Lower leg skin (tissue), 3 donors: ENCODE measurements around the gene KIAA1671.

Source experiments
- POLR2A ChIP-seq, 2 donors: fragments of 450-650 bp; IDR thresholded peaks; one replicate each; pipeline ENCODE4 v1.6.1; 2016 to 2017; ENCODE audit warnings: antibody characterized with exemption in 2 of 2, mild to moderate bottlenecking in 1 of 2, moderate library complexity in 1 of 2
- TF ChIP-seq, protein P1 (sequence below), 3 donors: fragments of 450-650 bp; IDR thresholded peaks; one replicate each; pipeline ENCODE4 v1.5.1; 2016; ENCODE audit warnings: antibody characterized with exemption in 3 of 3, mild to moderate bottlenecking in 3 of 3, moderate library complexity in 2 of 3

DNA sequence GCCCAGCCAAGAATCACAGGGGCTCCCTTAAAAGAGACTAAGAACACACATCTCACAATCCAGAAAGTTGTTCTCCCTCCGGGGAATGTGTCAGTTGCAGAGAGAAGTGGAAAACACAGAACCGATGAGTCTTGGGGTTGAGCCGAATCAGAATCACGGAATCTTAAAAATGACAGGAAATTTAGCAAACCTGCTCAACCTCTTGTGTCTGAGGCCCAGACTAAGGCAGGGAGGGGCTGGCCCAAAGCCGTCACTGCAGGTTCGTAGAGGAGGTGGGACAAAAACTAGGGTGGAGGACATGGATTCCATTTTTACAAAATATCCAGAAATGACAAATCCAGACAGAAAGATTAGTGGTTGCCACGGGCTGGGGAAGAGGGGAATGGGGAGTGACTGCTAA is 63.8 kb downstream of the KIAA1671 start:
- no peak for TF ChIP-seq POLR2A (IDR thresholded peaks at IDR 0.05)
- TF ChIP-seq, protein P1, sequence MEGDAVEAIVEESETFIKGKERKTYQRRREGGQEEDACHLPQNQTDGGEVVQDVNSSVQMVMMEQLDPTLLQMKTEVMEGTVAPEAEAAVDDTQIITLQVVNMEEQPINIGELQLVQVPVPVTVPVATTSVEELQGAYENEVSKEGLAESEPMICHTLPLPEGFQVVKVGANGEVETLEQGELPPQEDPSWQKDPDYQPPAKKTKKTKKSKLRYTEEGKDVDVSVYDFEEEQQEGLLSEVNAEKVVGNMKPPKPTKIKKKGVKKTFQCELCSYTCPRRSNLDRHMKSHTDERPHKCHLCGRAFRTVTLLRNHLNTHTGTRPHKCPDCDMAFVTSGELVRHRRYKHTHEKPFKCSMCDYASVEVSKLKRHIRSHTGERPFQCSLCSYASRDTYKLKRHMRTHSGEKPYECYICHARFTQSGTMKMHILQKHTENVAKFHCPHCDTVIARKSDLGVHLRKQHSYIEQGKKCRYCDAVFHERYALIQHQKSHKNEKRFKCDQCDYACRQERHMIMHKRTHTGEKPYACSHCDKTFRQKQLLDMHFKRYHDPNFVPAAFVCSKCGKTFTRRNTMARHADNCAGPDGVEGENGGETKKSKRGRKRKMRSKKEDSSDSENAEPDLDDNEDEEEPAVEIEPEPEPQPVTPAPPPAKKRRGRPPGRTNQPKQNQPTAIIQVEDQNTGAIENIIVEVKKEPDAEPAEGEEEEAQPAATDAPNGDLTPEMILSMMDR (IDR thresholded peaks at IDR 0.05) = no peak
